H1 (cell line): ENCODE results near the gene NUP107. TPM values are rescaled to one million over a fixed set of nuclear protein-coding genes. Genes with fewer than 3 reads are reported as not detected.

Source experiments
- CTCF ChIA-PET: fragments of 300-600 bp; sonication (Branson Sonifier 250); formaldehyde crosslinking; loops from one replicate; lab custom pipeline; 2021; ENCODE audit not compliant: partially characterized antibody; lab: Charles Lee
- POLR2A ChIA-PET: fragments of 300-600 bp; sonication (Branson Sonifier 250); formaldehyde crosslinking; loops from one replicate; lab custom pipeline; 2021; ENCODE audit warnings: inconsistent platforms; ENCODE audit not compliant: partially characterized antibody; lab: Charles Lee
- DNase-seq, 2 experiments: peaks; one replicate each; pipeline versions ENCODE4 v3.0.0 to v3.0.0-alpha.2; 2010 to 2022; ENCODE audit warnings: low spot score in 2 of 2, low read depth in 1 of 2, mixed read lengths in 1 of 2
- FAIRE-seq: peaks from 2 replicates; lab custom pipeline; 2011; peaks lifted over from hg19 to GRCh38; lab: Jason Lieb, UNC
- H2AFZ ChIP-seq: 2 replicates; pipeline ENCODE4 v1.8.1; 2012; ENCODE audit warnings: low read length, inconsistent platforms
- H2AK5ac ChIP-seq: 2 replicates; pipeline ENCODE4 v1.6.1; 2013; ENCODE audit warnings: low read depth, low read length
- H2BK120ac ChIP-seq: replicated peaks from 2 replicates; pipeline ENCODE3; 2013; ENCODE audit warnings: low read depth, low read length, inconsistent platforms
- H2BK12ac ChIP-seq: 2 replicates; pipeline ENCODE4 v1.6.1; 2013; ENCODE audit warnings: low read depth, low read length
- H2BK15ac ChIP-seq: 2 replicates; pipeline ENCODE4 v1.6.1; 2013; ENCODE audit warnings: low read length
- H2BK20ac ChIP-seq: 2 replicates; pipeline ENCODE4 v1.6.1; 2013; ENCODE audit warnings: low read length
- H2BK5ac ChIP-seq: 2 replicates; pipeline ENCODE4 v1.6.1; 2013; ENCODE audit warnings: low read depth, low read length
- H3K14ac ChIP-seq: 2 replicates; pipeline ENCODE4 v1.6.1; 2013; ENCODE audit warnings: inconsistent platforms; ENCODE audit not compliant: insufficient read length
- H3K18ac ChIP-seq: 2 replicates; pipeline ENCODE4 v1.6.1; 2013; ENCODE audit warnings: low read length; ENCODE audit errors: extremely low read depth
- H3K23ac ChIP-seq: 2 replicates; pipeline ENCODE4 v1.6.1; 2013; ENCODE audit warnings: inconsistent platforms; ENCODE audit not compliant: insufficient read length
- H3K23me2 ChIP-seq: 2 replicates; pipeline ENCODE4 v1.6.1; 2013; ENCODE audit warnings: low read depth, low read length
- H3K27ac ChIP-seq: 2 replicates; pipeline ENCODE4 v1.6.1; 2011; ENCODE audit warnings: low read depth, low read length, inconsistent platforms
- H3K27me3 ChIP-seq, 4 experiments: replicated peaks in 1 of 4; 1 replicate in 1 of 4; 2 replicates in 3 of 4; pipeline versions ENCODE4 v1.6.1 to v1.8.1; 2011 to 2013; ENCODE audit warnings: low read length in 3 of 4, mild to moderate bottlenecking in 3 of 4, inconsistent platforms in 2 of 4, mixed read lengths in 2 of 4, moderate library complexity in 1 of 4; ENCODE audit not compliant: control insufficient read depth in 3 of 4, insufficient read depth in 3 of 4; ENCODE audit errors: extremely low read depth in 1 of 4
- H3K36me3 ChIP-seq, 4 experiments: 2 replicates each; pipeline versions ENCODE4 v1.6.1 to v1.8.1; 2011 to 2013; ENCODE audit warnings: mild to moderate bottlenecking in 4 of 4, low read length in 3 of 4, moderate library complexity in 2 of 4, control low read depth in 1 of 4, inconsistent platforms in 1 of 4; ENCODE audit not compliant: insufficient read depth in 4 of 4, control insufficient read depth in 2 of 4
- H3K4ac ChIP-seq: replicated peaks from 2 replicates; pipeline ENCODE3; 2013; ENCODE audit warnings: low read length, low read depth, mixed read lengths, inconsistent platforms; ENCODE audit not compliant: insufficient read length
- H3K4me1 ChIP-seq, 4 experiments: replicated peaks in 1 of 4; 1 replicate in 1 of 4; 2 replicates in 3 of 4; pipeline versions ENCODE4 v1.6.1 to v1.8.1; 2011 to 2013; ENCODE audit warnings: low read length in 3 of 4, inconsistent platforms in 2 of 4, mixed read lengths in 1 of 4; ENCODE audit not compliant: insufficient read depth in 4 of 4, control insufficient read depth in 3 of 4
- H3K4me2 ChIP-seq, 2 experiments: 2 replicates each; pipeline versions ENCODE4 v1.6.1 to v1.8.1; 2011 to 2013; ENCODE audit warnings: low read depth in 2 of 2, low read length in 2 of 2, control low read depth in 1 of 2, inconsistent platforms in 1 of 2, mild to moderate bottlenecking in 1 of 2; ENCODE audit not compliant: insufficient read depth in 1 of 2
- H3K4me3 ChIP-seq, 4 experiments: fragments of 200-600, 300-600 bp in 1 of 4; sonication (generic), shearing (Covaris generic), sonication (Bioruptor Twin) in 1 of 4; 2 replicates each; pipeline versions ENCODE4 v1.5.1 to v1.8.1; 2011 to 2016; ENCODE audit warnings: low read length in 4 of 4, low read depth in 3 of 4, control low read depth in 2 of 4, inconsistent platforms in 2 of 4, mild to moderate bottlenecking in 2 of 4, mixed read lengths in 1 of 4, moderate library complexity in 1 of 4; ENCODE audit not compliant: insufficient read depth in 2 of 4; ENCODE audit errors: extremely low read depth in 1 of 4
- H3K56ac ChIP-seq: replicated peaks from 2 replicates; pipeline ENCODE3; 2013; ENCODE audit warnings: low read depth, mild to moderate bottlenecking, mixed read lengths, low read length, inconsistent platforms; ENCODE audit not compliant: insufficient read length
- H3K79me1 ChIP-seq: 2 replicates; pipeline ENCODE4 v1.6.1; 2013; ENCODE audit warnings: low read depth, low read length, control low read depth
- H3K79me2 ChIP-seq, 2 experiments: 2 replicates each; pipeline versions ENCODE4 v1.6.1 to v1.8.1; 2012 to 2013; ENCODE audit warnings: low read length in 2 of 2, mild to moderate bottlenecking in 2 of 2, inconsistent platforms in 1 of 2; ENCODE audit not compliant: insufficient read depth in 2 of 2, control insufficient read depth in 1 of 2
- H3K9ac ChIP-seq, 4 experiments: replicated peaks in 1 of 4; 1 replicate in 1 of 4; 2 replicates in 3 of 4; pipeline versions ENCODE4 v1.6.1 to v1.8.1; 2011 to 2013; ENCODE audit warnings: low read depth in 3 of 4, low read length in 3 of 4, control low read depth in 2 of 4, mild to moderate bottlenecking in 2 of 4, moderate library complexity in 2 of 4, inconsistent platforms in 1 of 4; ENCODE audit errors: extremely low read depth in 1 of 4
- H3K9me3 ChIP-seq, 2 experiments: 2 replicates each; pipeline versions ENCODE4 v1.6.1 to v1.8.1; 2012 to 2013; ENCODE audit warnings: mild to moderate bottlenecking in 2 of 2, moderate library complexity in 2 of 2, control low read depth in 1 of 2, inconsistent platforms in 1 of 2, low read depth in 1 of 2, low read length in 1 of 2, mixed read lengths in 1 of 2; ENCODE audit not compliant: insufficient read depth in 2 of 2
- H4K20me1 ChIP-seq, 2 experiments: replicated peaks in 1 of 2; 2 replicates each; pipeline versions ENCODE3 to v1.8.1; 2011 to 2013; ENCODE audit warnings: inconsistent platforms in 2 of 2, low read length in 2 of 2, mild to moderate bottlenecking in 1 of 2; ENCODE audit not compliant: insufficient read depth in 2 of 2, control insufficient read depth in 1 of 2
- H4K5ac ChIP-seq: 2 replicates; pipeline ENCODE4 v1.6.1; 2013; ENCODE audit warnings: low read length, low read depth, mixed read lengths, inconsistent platforms; ENCODE audit not compliant: insufficient read length
- H4K8ac ChIP-seq: 2 replicates; pipeline ENCODE4 v1.8.0; 2013; ENCODE audit warnings: mild to moderate bottlenecking, moderate library complexity, low read length, inconsistent platforms; ENCODE audit not compliant: insufficient read depth; ENCODE audit errors: extremely low read depth
- H4K91ac ChIP-seq: replicated peaks from 2 replicates; pipeline ENCODE3; 2013; ENCODE audit warnings: low read length, mixed read lengths, inconsistent platforms; ENCODE audit not compliant: insufficient read length
- ASH2L ChIP-seq: fragments of 200-600, 300-600 bp; sonication (generic); IDR thresholded peaks from one replicate; pipeline ENCODE4 v1.7.1; 2017; ENCODE audit warnings: low read length
- BCL11A ChIP-seq, 2 experiments: IDR thresholded peaks; one replicate each; pipeline ENCODE4 v1.6.1; 2011; ENCODE audit warnings: low read depth in 2 of 2, low read length in 2 of 2, mild to moderate bottlenecking in 2 of 2
- CBX8 ChIP-seq: fragments of 300-800, 300-1000 bp; sonication (generic); IDR thresholded peaks from 2 replicates; pipeline ENCODE4 v1.7.1; 2016; ENCODE audit warnings: low read depth, low read length, borderline replicate concordance
- EP300 ChIP-seq, 2 experiments: IDR thresholded peaks; 1 replicate in 1 of 2; 2 replicates in 1 of 2; pipeline ENCODE4 v1.6.1; 2011 to 2012; ENCODE audit warnings: low read depth in 2 of 2, low read length in 2 of 2, mild to moderate bottlenecking in 2 of 2, borderline replicate concordance in 1 of 2, inconsistent platforms in 1 of 2, moderate library complexity in 1 of 2
- FOSL1 ChIP-seq: IDR thresholded peaks from 2 replicates; pipeline ENCODE4 v1.6.1; 2011; ENCODE audit warnings: mild to moderate bottlenecking, low read depth, low read length, moderate library complexity; ENCODE audit not compliant: insufficient read depth
- GABPA ChIP-seq: IDR thresholded peaks from 2 replicates; pipeline ENCODE4 v1.6.1; 2011; ENCODE audit warnings: mild to moderate bottlenecking, low read length, moderate library complexity, borderline replicate concordance; ENCODE audit not compliant: insufficient read depth
- POU5F1 ChIP-seq: IDR thresholded peaks from 2 replicates; pipeline ENCODE4 v1.6.1; 2011; ENCODE audit warnings: low read depth, mild to moderate bottlenecking, low read length, moderate library complexity
- SP2 ChIP-seq: IDR thresholded peaks from 2 replicates; pipeline ENCODE4 v1.6.1; 2012; ENCODE audit warnings: mild to moderate bottlenecking, low read length, inconsistent platforms
- TAF1 ChIP-seq: IDR thresholded peaks from 2 replicates; pipeline ENCODE4 v1.6.1; 2011; ENCODE audit warnings: mild to moderate bottlenecking, low read depth, low read length
- TAF7 ChIP-seq: optimal IDR thresholded peaks from 2 replicates; pipeline ENCODE3; 2011; ENCODE audit warnings: low read depth, mild to moderate bottlenecking, inconsistent platforms, low read length, moderate library complexity, borderline replicate concordance
- TEAD4 ChIP-seq: IDR thresholded peaks from 2 replicates; pipeline ENCODE4 v1.6.1; 2012; ENCODE audit warnings: low read depth, low read length, inconsistent platforms, mixed read lengths
- WGBS, 2 experiments: shearing (Covaris generic) in 1 of 2; methylation state at CpG; one replicate each; pipeline versions ENCODE4 v1.1.6 to v1.1.7; 2013 to 2015; ENCODE audit warnings: low lambda C conversion rate in 2 of 2, mixed read lengths in 2 of 2, inconsistent platforms in 1 of 2, low coverage in 1 of 2, missing lambda C conversion rate in 1 of 2; ENCODE audit not compliant: insufficient replicate concordance in 2 of 2, insufficient coverage in 1 of 2, insufficient read length in 1 of 2; ENCODE audit errors: extremely low coverage in 1 of 2, missing lambda C conversion rate in 1 of 2; 5-methylcytosine and 5-hydroxymethylcytosine counted together
- polyA plus RNA-seq, 7 experiments: library from polyadenylated mRNA; depleted of rRNA in 3 of 7; stranded (reverse) in 5 of 7; unstranded in 2 of 7; fragments of >200 nt in 5 of 7; fragments of 200-250 nt in 2 of 7; gene quantifications; 1 replicate in 5 of 7; 2 replicates in 1 of 7; 4 replicates in 1 of 7; pipeline versions ENCODE4 v1.2.1 to v1.2.3, GENCODE V29; 2011 to 2013; ENCODE audit warnings: missing spikeins in 2 of 7, mixed read lengths in 2 of 7
- total RNA-seq: library from RNA; stranded (reverse); fragmentation: NEBNext Ultra II Directional; extraction: Animal tissue kit (Norgen Biotek cat#: 25700); gene quantifications from 2 replicates; pipeline ENCODE4 v1.2.1, GENCODE V29; 2021
- TF ChIP-seq, protein P1 (sequence below), 3 experiments: IDR thresholded peaks; 1 replicate in 2 of 3; 2 replicates in 1 of 3; pipeline versions ENCODE4 v1.5.1 to v1.6.1; 2011; ENCODE audit warnings: low read length in 3 of 3, mild to moderate bottlenecking in 3 of 3, inconsistent platforms in 2 of 3, low read depth in 1 of 3, moderate library complexity in 1 of 3; ENCODE audit not compliant: insufficient read depth in 1 of 3; ENCODE audit errors: control extremely low read depth in 1 of 3

NUP107 gene
- total and polyA plus RNA-seq, 2 of the 8 experiments (the other 6 are each of a cell fraction or from before 2014, with no cell fraction given): 46.1 to 141 TPM

- Histone ChIP-seq H3K36me3 (no peaks in the 10 kb centered on the region), H3K4me2 (no peak overlapping the region), H3K23ac (no peak overlapping the region), H2BK20ac (no peak overlapping the region), H2AK5ac (no peak overlapping the region), H2BK12ac (no peak overlapping the region), H3K27ac (no peak overlapping the region), H3K4me3 (no peak overlapping the region), H4K91ac (no peak overlapping the region), H2BK120ac (no peak overlapping the region), H4K5ac (no peak overlapping the region), H3K79me1 (no peaks in the 10 kb centered on the region), H4K8ac (no peak overlapping the region), H3K14ac (no peak overlapping the region), H3K79me2 (no peaks in the 10 kb centered on the region), H3K23me2 (no peaks in the 10 kb centered on the region), H4K20me1 (no peaks in the 10 kb centered on the region), H2BK15ac (no peak overlapping the region), H3K9ac (no peak overlapping the region), H3K56ac (no peak overlapping the region), H3K9me3 (no peaks in the 10 kb centered on the region), H3K4ac (no peak overlapping the region), H3K27me3 (no peaks in the 10 kb centered on the region), H2AFZ (no peak overlapping the region), H3K18ac (no peak overlapping the region), H3K4me1 (no peaks in the 10 kb centered on the region), H2BK5ac (no peak overlapping the region)
- WGBS, 2 experiments: 93% methylated on average over 8 of the region's 8 CpGs; no CpG with 5 or more reads in 1 of the 2 experiments
- ChIA-PET POLR2A (interaction anchor here (1.2 to 2.1 kb wide), 2 partner anchors 11 to 41 kb away, joined by 3 to 8 read pairs; no protein-coding TSS in a partner anchor), CTCF (interaction anchor here (0.7 kb wide), 1 partner anchor 11 kb away, joined by 4 read pairs; no protein-coding TSS in a partner anchor)
- no peak for FAIRE-seq
- no peak for DNase-seq
- TF ChIP-seq TAF7: no peak
- TF ChIP-seq POU5F1: no peak
- no peak for TF ChIP-seq TEAD4
- TF ChIP-seq ASH2L: no peak
- no peak for TF ChIP-seq EP300 (IDR thresholded peaks at IDR 0.05; ENCODE audit: borderline replicate concordance in 1 of 2, low read depth in 2 of 2, low read length in 2 of 2)
- no peak for TF ChIP-seq TAF1
- TF ChIP-seq GABPA: no peak
- TF ChIP-seq CBX8: no peak
- TF ChIP-seq FOSL1: no peak
- TF ChIP-seq, protein P1, sequence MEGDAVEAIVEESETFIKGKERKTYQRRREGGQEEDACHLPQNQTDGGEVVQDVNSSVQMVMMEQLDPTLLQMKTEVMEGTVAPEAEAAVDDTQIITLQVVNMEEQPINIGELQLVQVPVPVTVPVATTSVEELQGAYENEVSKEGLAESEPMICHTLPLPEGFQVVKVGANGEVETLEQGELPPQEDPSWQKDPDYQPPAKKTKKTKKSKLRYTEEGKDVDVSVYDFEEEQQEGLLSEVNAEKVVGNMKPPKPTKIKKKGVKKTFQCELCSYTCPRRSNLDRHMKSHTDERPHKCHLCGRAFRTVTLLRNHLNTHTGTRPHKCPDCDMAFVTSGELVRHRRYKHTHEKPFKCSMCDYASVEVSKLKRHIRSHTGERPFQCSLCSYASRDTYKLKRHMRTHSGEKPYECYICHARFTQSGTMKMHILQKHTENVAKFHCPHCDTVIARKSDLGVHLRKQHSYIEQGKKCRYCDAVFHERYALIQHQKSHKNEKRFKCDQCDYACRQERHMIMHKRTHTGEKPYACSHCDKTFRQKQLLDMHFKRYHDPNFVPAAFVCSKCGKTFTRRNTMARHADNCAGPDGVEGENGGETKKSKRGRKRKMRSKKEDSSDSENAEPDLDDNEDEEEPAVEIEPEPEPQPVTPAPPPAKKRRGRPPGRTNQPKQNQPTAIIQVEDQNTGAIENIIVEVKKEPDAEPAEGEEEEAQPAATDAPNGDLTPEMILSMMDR (IDR thresholded peaks at IDR 0.05; ENCODE audit: control extremely low read depth in 1 of 3, insufficient read depth in 1 of 3, low read depth in 1 of 3, low read length in 3 of 3): no peak
- TF ChIP-seq BCL11A (IDR thresholded peaks at IDR 0.05; ENCODE audit: low read depth in 2 of 2, low read length in 2 of 2): no peak
- TF ChIP-seq SP2: no peak
Measured at GRCh38 chr12:68772714-68773113, 85.9 kb downstream of the NUP107 start.
